Subcutaneous abdominal adipose tissue (tissue), 5 donors: ENCODE measurements around the gene PCSK5.
A peak's percentile ranks its signal among the peaks of the same experiment; 100 is the strongest.

Experiments used
- H3K27ac ChIP-seq: one replicate; pipeline ENCODE4 v1.7.0; 2013; ENCODE audit warnings: low read depth, mild to moderate bottlenecking, inconsistent platforms, low read length, moderate library complexity
- H3K27me3 ChIP-seq, 5 donors: one replicate each; pipeline ENCODE4 v1.7.0; 2013; ENCODE audit warnings: low read length in 5 of 5, inconsistent platforms in 1 of 5; ENCODE audit not compliant: control insufficient read depth in 5 of 5, insufficient read depth in 4 of 5
- H3K36me3 ChIP-seq, 5 donors: one replicate each; pipeline ENCODE4 v1.7.0; 2013; ENCODE audit warnings: low read length in 5 of 5; ENCODE audit not compliant: control insufficient read depth in 5 of 5, insufficient read depth in 5 of 5
- H3K4me1 ChIP-seq, 5 donors: one replicate each; pipeline ENCODE4 v1.7.0; 2013; ENCODE audit warnings: low read length in 5 of 5, mild to moderate bottlenecking in 3 of 5, moderate library complexity in 1 of 5; ENCODE audit not compliant: control insufficient read depth in 5 of 5, insufficient read depth in 5 of 5
- H3K4me3 ChIP-seq, 5 donors: one replicate each; pipeline ENCODE4 v1.7.0; 2013; ENCODE audit warnings: low read length in 5 of 5, low read depth in 1 of 5
- H3K9ac ChIP-seq, 5 donors: one replicate each; pipeline ENCODE4 v1.7.0; 2013; ENCODE audit warnings: low read length in 5 of 5, mild to moderate bottlenecking in 4 of 5, moderate library complexity in 3 of 5
- H3K9me3 ChIP-seq, 5 donors: one replicate each; pipeline ENCODE4 v1.7.0; 2013; ENCODE audit warnings: low read length in 5 of 5; ENCODE audit not compliant: control insufficient read depth in 5 of 5
- donor health status: healthy.
- donor health status: healthy.
- donor health status: healthy.
- donor health status: healthy.
- donor health status: healthy.

Gene PCSK5

GRCh38 chr9:76245518-76245917 is 355.0 kb downstream of the PCSK5 start:
- Histone ChIP-seq H3K36me3 (no peaks in the 10 kb centered on the region), H3K4me1 (peaks cover 0 to 3% (median 0%) of the 10 kb centered on the region in 5 donors), H3K9ac (no peak overlapping the region)

GRCh38 chr9:76246680-76247079 is 356.2 kb downstream of the PCSK5 start:
- Histone ChIP-seq H3K9ac (no peak overlapping the region), H3K4me1 (peaks cover 0 to 3% (median 0%) of the 10 kb centered on the region in 5 donors), H3K4me3 (no peak overlapping the region), H3K27ac (no peak overlapping the region), H3K9me3 (no peaks in the 10 kb centered on the region), H3K36me3 (no peaks in the 10 kb centered on the region), H3K27me3 (no peaks in the 10 kb centered on the region)

More at GRCh38 chr9:76245518-76245917, 355.0 kb downstream of the PCSK5 start:
- H3K9me3 ChIP-seq = no peaks in the 10 kb centered on the region
- H3K4me3 ChIP-seq = no peak overlapping the region
- no peaks in the 10 kb centered on the region for H3K27me3 ChIP-seq
- no peak overlapping the region for H3K27ac ChIP-seq

- peaks cover 0 to 3% (median 0%) of the 10 kb centered on the region in 5 donors for H3K4me1 ChIP-seq
- H3K27me3 ChIP-seq = no peaks in the 10 kb centered on the region
- H3K27ac ChIP-seq = no peak overlapping the region
- H3K9ac ChIP-seq = no peak overlapping the region
- no peaks in the 10 kb centered on the region for H3K9me3 ChIP-seq
- H3K36me3 ChIP-seq = no peaks in the 10 kb centered on the region
- no peak overlapping the region for H3K4me3 ChIP-seq
These were observed 357.0 kb downstream of the PCSK5 start for GRCh38 chr9:76247426-76247825.

- peaks cover 0 to 3% (median 0%) of the 10 kb centered on the region in 5 donors for H3K4me1 ChIP-seq
- no peak overlapping the region for H3K27ac ChIP-seq
- H3K4me3 ChIP-seq = no peak overlapping the region
- H3K27me3 ChIP-seq = no peaks in the 10 kb centered on the region
- no peak overlapping the region for H3K9ac ChIP-seq
- H3K9me3 ChIP-seq = no peaks in the 10 kb centered on the region
- H3K36me3 ChIP-seq = no peaks in the 10 kb centered on the region
These were observed 358.8 kb downstream of the PCSK5 start for GRCh38 chr9:76249309-76249708.

GRCh38 chr9:76255781-76256455 is 365.4 kb downstream of the PCSK5 start:
- no peaks in the 10 kb centered on the region for H3K36me3 ChIP-seq
- peak overlapping the region in 1 of 5 donors; percentile 4 for H3K9ac ChIP-seq
- no peaks in the 10 kb centered on the region for H3K27me3 ChIP-seq
- peaks cover 0 to 19% (median 15%) of the 10 kb centered on the region in 5 donors for H3K4me1 ChIP-seq
- H3K9me3 ChIP-seq = no peaks in the 10 kb centered on the region
- peak overlapping the region in 4 of 5 donors; percentile 23 to 49 (median 38) for H3K4me3 ChIP-seq
- peak overlapping the region; percentile 49 for H3K27ac ChIP-seq

GRCh38 chr9:76257311-76257710 is 366.8 kb downstream of the PCSK5 start:
- no peaks in the 10 kb centered on the region for H3K9me3 ChIP-seq
- no peaks in the 10 kb centered on the region for H3K36me3 ChIP-seq
- peaks cover 0 to 19% (median 15%) of the 10 kb centered on the region in 5 donors for H3K4me1 ChIP-seq
- H3K27me3 ChIP-seq = no peaks in the 10 kb centered on the region
- H3K27ac ChIP-seq = no peak overlapping the region
- H3K4me3 ChIP-seq = no peak overlapping the region
- no peak overlapping the region for H3K9ac ChIP-seq

GRCh38 chr9:76266649-76267283 is 376.3 kb downstream of the PCSK5 start:
- no peak overlapping the region for H3K9ac ChIP-seq
- H3K4me3 ChIP-seq = no peak overlapping the region
- no peak overlapping the region for H3K27ac ChIP-seq
- H3K36me3 ChIP-seq = no peaks in the 10 kb centered on the region
- H3K4me1 ChIP-seq = peaks cover 0 to 3% (median 0%) of the 10 kb centered on the region in 5 donors
- no peaks in the 10 kb centered on the region for H3K27me3 ChIP-seq
- peaks cover 0 to 3% (median 3%) of the 10 kb centered on the region in 5 donors for H3K9me3 ChIP-seq

- no peaks in the 10 kb centered on the region for H3K36me3 ChIP-seq
These were observed 376.8 kb downstream of the PCSK5 start for GRCh38 chr9:76267284-76267652.

GRCh38 chr9:76269789-76270188 is 379.3 kb downstream of the PCSK5 start:
- Histone ChIP-seq H3K9ac (no peak overlapping the region), H3K27me3 (no peaks in the 10 kb centered on the region), H3K4me1 (peaks cover 0 to 3% (median 0%) of the 10 kb centered on the region in 5 donors), H3K27ac (no peak overlapping the region), H3K4me3 (no peak overlapping the region), H3K36me3 (no peaks in the 10 kb centered on the region), H3K9me3 (no peaks in the 10 kb centered on the region)

More at GRCh38 chr9:76267284-76267652, 376.8 kb downstream of the PCSK5 start:
- peaks cover 0 to 3% (median 0%) of the 10 kb centered on the region in 5 donors for H3K4me1 ChIP-seq
- H3K27ac ChIP-seq = no peak overlapping the region
- H3K9me3 ChIP-seq = peaks cover 0 to 3% (median 3%) of the 10 kb centered on the region in 5 donors
- H3K27me3 ChIP-seq = no peaks in the 10 kb centered on the region
- H3K9ac ChIP-seq = no peak overlapping the region
- H3K4me3 ChIP-seq = no peak overlapping the region

GRCh38 chr9:76271755-76272154 is 381.3 kb downstream of the PCSK5 start:
- Histone ChIP-seq H3K4me1 (peaks cover 0 to 3% (median 0%) of the 10 kb centered on the region in 5 donors), H3K9me3 (no peaks in the 10 kb centered on the region), H3K36me3 (no peaks in the 10 kb centered on the region), H3K4me3 (no peak overlapping the region), H3K27me3 (no peaks in the 10 kb centered on the region), H3K9ac (no peak overlapping the region), H3K27ac (no peak overlapping the region)
